Activated T-helper 1 cell treated with Interleukin-2 at 50 U/mL for 16 hours (primary cell): ENCODE results near the gene ARCN1.

Experiments used
- DNase-seq: peaks from one replicate; pipeline ENCODE4 v3.0.0-alpha.2; 2020; ENCODE audit warnings: low read depth

Gene ARCN1

DNA sequence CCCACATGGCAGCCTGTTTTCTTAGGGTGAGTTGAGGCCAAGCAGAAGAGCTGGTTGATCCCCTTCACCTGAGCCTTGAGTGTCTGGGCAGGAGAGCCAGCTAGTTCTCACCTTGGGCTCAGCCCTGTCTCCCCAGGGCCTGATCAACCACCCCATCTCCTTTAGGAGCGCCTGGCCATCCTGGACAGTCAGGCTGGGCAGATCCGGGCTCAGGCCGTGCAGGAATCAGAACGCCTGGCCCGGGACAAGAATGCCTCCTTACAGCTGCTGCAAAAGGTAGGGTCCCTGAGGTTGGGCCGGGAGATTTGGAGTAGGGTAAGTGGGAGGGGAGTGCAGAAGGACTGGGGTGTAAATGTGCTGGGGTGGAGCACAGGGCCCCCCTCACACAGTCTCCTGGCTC, 66.5 kb downstream of the ARCN1 start:
- no peak for DNase-seq

- DNase-seq: no peak
These were observed 67.7 kb downstream of the ARCN1 start for GRCh38 chr11:118639899-118640298.

DNA sequence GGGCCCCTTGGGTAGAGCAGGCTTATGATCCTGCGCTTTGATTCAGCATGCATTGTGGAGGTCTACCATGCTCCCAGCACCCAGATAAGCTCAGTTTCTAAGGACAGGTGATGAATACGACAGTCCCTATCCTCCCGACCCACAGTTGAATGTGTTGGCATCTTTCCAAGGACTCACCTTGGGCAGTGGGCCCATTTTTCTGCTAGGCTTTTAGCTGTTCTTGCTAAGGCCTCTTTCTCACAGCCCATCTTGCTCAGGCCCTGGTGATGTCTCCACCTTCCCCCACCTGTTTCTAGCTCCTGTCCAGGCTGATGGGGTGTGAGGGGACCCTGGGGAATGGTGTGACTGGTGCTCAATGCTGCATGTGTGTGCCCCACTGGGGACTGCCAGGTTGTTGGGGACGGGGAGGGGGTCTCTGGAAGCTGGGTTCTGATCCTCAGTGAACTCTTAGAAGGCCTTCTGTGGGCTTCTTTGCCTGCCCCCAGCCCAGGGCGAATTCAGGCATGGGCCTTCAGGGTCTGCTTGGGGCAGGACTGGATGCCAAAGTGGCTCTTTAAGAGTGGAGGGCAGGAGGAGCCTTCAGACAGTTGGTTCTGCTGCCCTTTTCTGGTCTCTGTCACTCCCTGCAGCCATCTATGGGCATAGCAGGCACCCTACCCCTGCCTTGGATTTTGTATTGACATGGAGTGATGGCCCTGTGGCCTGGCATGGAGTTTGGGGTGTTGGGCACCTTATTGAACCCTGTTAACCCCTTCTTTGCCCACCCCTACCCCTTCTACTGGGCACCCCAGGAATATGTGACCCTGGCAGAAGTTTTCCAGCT, 68.3 kb downstream of the ARCN1 start:
- no peak for DNase-seq

- DNase-seq: no peak
These were observed 69.3 kb downstream of the ARCN1 start for GRCh38 chr11:118641397-118642019.

- no peak for DNase-seq
These were observed 71.2 kb downstream of the ARCN1 start for GRCh38 chr11:118643142-118643994.

- no peak for DNase-seq
These were observed 71.8 kb downstream of the ARCN1 start for GRCh38 chr11:118643995-118644345.

- no peak for DNase-seq
These were observed 72.3 kb downstream of the ARCN1 start for GRCh38 chr11:118644496-118644895.

GRCh38 chr11:118645066-118645715, 73.0 kb downstream of the ARCN1 start:
- no peak for DNase-seq

DNA sequence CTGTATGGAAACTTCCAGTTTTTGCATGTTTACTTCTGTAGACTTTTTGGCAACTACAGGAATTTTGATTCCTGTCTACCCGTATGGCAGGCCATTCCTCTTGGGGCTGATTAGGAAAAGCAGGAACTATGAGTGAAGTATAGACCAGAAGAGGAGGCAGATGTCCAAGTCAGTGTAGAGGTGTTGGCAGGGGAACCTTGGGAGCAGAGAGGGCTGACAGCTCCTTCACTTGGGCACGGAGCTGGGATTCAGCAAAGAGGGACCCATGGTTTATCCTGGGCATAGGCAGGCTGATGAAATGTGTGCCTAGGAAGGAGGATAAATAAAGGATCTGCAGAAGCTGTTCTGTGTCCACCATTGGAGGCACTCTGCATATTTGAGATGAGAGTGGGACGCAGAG, 74.2 kb downstream of the ARCN1 start:
- no peak for DNase-seq

GRCh38 chr11:118648291-118648690, 76.1 kb downstream of the ARCN1 start:
- DNase-seq: no peak

GRCh38 chr11:118649941-118650340, 77.7 kb downstream of the ARCN1 start:
- no peak for DNase-seq

GRCh38 chr11:118650366-118650765, 78.2 kb downstream of the ARCN1 start:
- no peak for DNase-seq

- DNase-seq: no peak
These were observed 79.6 kb downstream of the ARCN1 start for GRCh38 chr11:118651820-118652219.
